ENCODE data around the gene TMEM214.

TMEM214 gene

DNA sequence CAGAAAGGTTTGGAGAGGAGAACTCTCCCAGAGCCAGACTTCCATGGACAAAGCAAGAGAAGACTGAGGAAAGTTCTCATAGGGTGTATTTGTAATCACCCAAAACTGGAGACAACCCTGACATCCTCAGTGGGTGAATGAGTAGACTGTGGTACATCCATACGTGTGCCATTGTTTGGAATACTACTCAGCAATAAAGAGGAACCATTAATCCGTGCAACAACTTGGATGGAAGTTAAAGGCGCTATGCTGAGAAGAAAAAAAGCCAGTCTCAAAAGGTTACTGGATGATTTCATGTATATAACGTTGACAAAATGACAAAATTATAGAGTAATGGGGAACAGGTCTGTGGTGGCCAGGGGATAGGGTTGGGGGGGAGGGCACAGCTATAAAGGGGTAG is 24.1 kb upstream of the TMEM214 start:
- ATAC-seq (ENCODE audit: low read depth) (no peak), DNase-seq (ENCODE audit: low spot score) (no peak)
- no peaks in the 10 kb centered on the region for H3K9me3 ChIP-seq (ENCODE audit: severe bottlenecking)
- no peak overlapping the region for H3K4me3 ChIP-seq (ENCODE audit: severe bottlenecking)
- no peaks in the 10 kb centered on the region for H3K27me3 ChIP-seq (ENCODE audit: insufficient read depth, poor library complexity, severe bottlenecking)
- no peak overlapping the region for H3K27ac ChIP-seq (ENCODE audit: poor library complexity, severe bottlenecking)
- no peak for TF ChIP-seq CTCF (IDR thresholded peaks at IDR 0.05; ENCODE audit: poor library complexity, severe bottlenecking)
- no peaks in the 10 kb centered on the region for H3K36me3 ChIP-seq (ENCODE audit: low read depth)
- H3K4me1 ChIP-seq (ENCODE audit: insufficient read depth, poor library complexity, severe bottlenecking), result no peaks in the 10 kb centered on the region

GRCh38 chr2:27009083-27009482 is 23.7 kb upstream of the TMEM214 start:
- H3K36me3 ChIP-seq (ENCODE audit: low read depth), result no peaks in the 10 kb centered on the region
- DNase-seq (ENCODE audit: low spot score) (no peak), ATAC-seq (ENCODE audit: low read depth) (no peak)
- H3K4me3 ChIP-seq (ENCODE audit: severe bottlenecking), result no peak overlapping the region
- H3K27me3 ChIP-seq (ENCODE audit: insufficient read depth, poor library complexity, severe bottlenecking), result no peaks in the 10 kb centered on the region
- no peaks in the 10 kb centered on the region for H3K4me1 ChIP-seq (ENCODE audit: insufficient read depth, poor library complexity, severe bottlenecking)
- no peak overlapping the region for H3K27ac ChIP-seq (ENCODE audit: poor library complexity, severe bottlenecking)
- H3K9me3 ChIP-seq (ENCODE audit: severe bottlenecking), result no peaks in the 10 kb centered on the region
- no peak for TF ChIP-seq CTCF (IDR thresholded peaks at IDR 0.05; ENCODE audit: poor library complexity, severe bottlenecking)

- no peak for TF ChIP-seq CTCF (IDR thresholded peaks at IDR 0.05; ENCODE audit: poor library complexity, severe bottlenecking)
- no peak for ATAC-seq (ENCODE audit: low read depth)
- H3K4me1 ChIP-seq (ENCODE audit: insufficient read depth, poor library complexity, severe bottlenecking), result no peaks in the 10 kb centered on the region
Observed at GRCh38 chr2:27009716-27010115, 23.0 kb upstream of the TMEM214 start.

GRCh38 chr2:27010139-27010538 is 22.6 kb upstream of the TMEM214 start:
- no peaks in the 10 kb centered on the region for H3K9me3 ChIP-seq (ENCODE audit: severe bottlenecking)
- no peaks in the 10 kb centered on the region for H3K27me3 ChIP-seq (ENCODE audit: insufficient read depth, poor library complexity, severe bottlenecking)
- H3K4me3 ChIP-seq (ENCODE audit: severe bottlenecking), result no peak overlapping the region
- no peak for TF ChIP-seq CTCF (IDR thresholded peaks at IDR 0.05; ENCODE audit: poor library complexity, severe bottlenecking)
- H3K4me1 ChIP-seq (ENCODE audit: insufficient read depth, poor library complexity, severe bottlenecking), result no peaks in the 10 kb centered on the region
- DNase-seq (ENCODE audit: low spot score) (no peak), ATAC-seq (ENCODE audit: low read depth) (no peak)
- H3K27ac ChIP-seq (ENCODE audit: poor library complexity, severe bottlenecking), result no peak overlapping the region
- no peaks in the 10 kb centered on the region for H3K36me3 ChIP-seq (ENCODE audit: low read depth)

More at GRCh38 chr2:27009716-27010115, 23.0 kb upstream of the TMEM214 start:
- Histone ChIP-seq H3K36me3 (ENCODE audit: low read depth) (no peaks in the 10 kb centered on the region), H3K9me3 (ENCODE audit: severe bottlenecking) (no peaks in the 10 kb centered on the region), H3K4me3 (ENCODE audit: severe bottlenecking) (no peak overlapping the region), H3K27ac (ENCODE audit: poor library complexity, severe bottlenecking) (no peak overlapping the region), H3K27me3 (ENCODE audit: insufficient read depth, poor library complexity, severe bottlenecking) (no peaks in the 10 kb centered on the region)
- no peak for DNase-seq (ENCODE audit: low spot score)

DNA sequence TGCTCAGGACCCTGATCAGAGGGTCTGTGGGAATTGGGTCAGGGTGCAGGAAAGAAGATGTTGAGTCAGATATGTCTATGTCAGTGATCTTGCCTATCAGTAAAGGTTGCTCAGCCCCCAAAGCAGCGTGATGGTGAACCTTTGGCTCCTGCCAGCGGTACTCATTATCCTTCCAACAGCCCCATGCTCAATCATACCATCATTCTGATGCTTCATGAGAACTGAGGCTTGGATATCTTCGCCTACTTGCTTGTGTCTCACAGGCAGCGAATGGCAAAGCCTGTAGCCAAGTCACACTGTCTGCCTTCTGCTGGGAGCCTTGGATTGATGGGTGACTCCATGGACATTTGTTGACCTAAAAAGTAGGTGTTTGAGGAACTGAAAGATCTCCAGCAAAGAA is 19.0 kb upstream of the TMEM214 start:
- TF ChIP-seq CTCF (IDR thresholded peaks at IDR 0.05; ENCODE audit: poor library complexity, severe bottlenecking), result no peak
- Histone ChIP-seq H3K4me3 (ENCODE audit: severe bottlenecking) (no peak overlapping the region), H3K27me3 (ENCODE audit: insufficient read depth, poor library complexity, severe bottlenecking) (no peaks in the 10 kb centered on the region), H3K9me3 (ENCODE audit: severe bottlenecking) (no peaks in the 10 kb centered on the region), H3K27ac (ENCODE audit: poor library complexity, severe bottlenecking) (no peak overlapping the region), H3K4me1 (ENCODE audit: insufficient read depth, poor library complexity, severe bottlenecking) (peaks cover 5% of the 10 kb centered on the region), H3K36me3 (ENCODE audit: low read depth) (no peaks in the 10 kb centered on the region)
- DNase-seq (ENCODE audit: low spot score), result no peak
- ATAC-seq (ENCODE audit: low read depth), result no peak
